ENCODE data around the gene TELO2. TPM values are rescaled to one million over a fixed set of nuclear protein-coding genes. Genes with fewer than 3 reads are reported as not detected.

The TELO2 gene
- total RNA-seq, 1 donor from 2014 or later = 110 TPM

- DNase-seq (ENCODE audit: low spot score in 2 of 2) = no peak
- Histone ChIP-seq H3K4me1 (no peaks in the 10 kb centered on the region), H3K4me3 (no peak overlapping the region), H3K27ac (no peak overlapping the region), H3K27me3 (no peaks in the 10 kb centered on the region), H3K9me3 (no peaks in the 10 kb centered on the region), H3K36me3 (peaks cover 61 to 65% of the 10 kb centered on the region in 2 donors)
- TF ChIP-seq, protein P1, sequence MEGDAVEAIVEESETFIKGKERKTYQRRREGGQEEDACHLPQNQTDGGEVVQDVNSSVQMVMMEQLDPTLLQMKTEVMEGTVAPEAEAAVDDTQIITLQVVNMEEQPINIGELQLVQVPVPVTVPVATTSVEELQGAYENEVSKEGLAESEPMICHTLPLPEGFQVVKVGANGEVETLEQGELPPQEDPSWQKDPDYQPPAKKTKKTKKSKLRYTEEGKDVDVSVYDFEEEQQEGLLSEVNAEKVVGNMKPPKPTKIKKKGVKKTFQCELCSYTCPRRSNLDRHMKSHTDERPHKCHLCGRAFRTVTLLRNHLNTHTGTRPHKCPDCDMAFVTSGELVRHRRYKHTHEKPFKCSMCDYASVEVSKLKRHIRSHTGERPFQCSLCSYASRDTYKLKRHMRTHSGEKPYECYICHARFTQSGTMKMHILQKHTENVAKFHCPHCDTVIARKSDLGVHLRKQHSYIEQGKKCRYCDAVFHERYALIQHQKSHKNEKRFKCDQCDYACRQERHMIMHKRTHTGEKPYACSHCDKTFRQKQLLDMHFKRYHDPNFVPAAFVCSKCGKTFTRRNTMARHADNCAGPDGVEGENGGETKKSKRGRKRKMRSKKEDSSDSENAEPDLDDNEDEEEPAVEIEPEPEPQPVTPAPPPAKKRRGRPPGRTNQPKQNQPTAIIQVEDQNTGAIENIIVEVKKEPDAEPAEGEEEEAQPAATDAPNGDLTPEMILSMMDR (IDR thresholded peaks at IDR 0.05) = no peak
- intact Hi-C loops (cut with DNase I) = no loop called here
Measured at GRCh38 chr16:1458977-1459341, 34.2 kb upstream of the TELO2 start.

DNA sequence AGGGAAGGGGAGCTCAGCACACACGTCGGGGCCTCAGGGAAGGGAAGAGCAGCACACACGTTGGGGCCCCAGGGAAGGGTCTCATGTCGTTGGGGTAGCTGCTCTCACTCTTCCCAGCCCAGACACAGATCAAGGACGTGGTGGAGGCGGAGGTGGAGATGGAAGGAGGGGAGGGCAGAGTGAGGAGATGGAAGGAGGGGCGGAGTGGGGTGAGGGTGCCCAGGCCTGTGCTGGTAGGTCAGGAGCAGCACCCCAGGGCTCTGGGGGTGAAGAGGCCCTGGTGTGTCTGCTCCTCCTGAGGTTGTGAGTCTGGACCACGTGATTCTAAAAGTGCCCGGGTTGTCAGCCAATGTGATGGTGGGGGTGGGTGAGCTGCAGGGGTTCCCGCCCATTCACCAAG lies 33.2 kb upstream of the TELO2 start:
- no peak for DNase-seq (ENCODE audit: low spot score in 2 of 2)
- Histone ChIP-seq H3K27me3 (no peaks in the 10 kb centered on the region), H3K27ac (no peak overlapping the region), H3K9me3 (no peaks in the 10 kb centered on the region), H3K4me3 (no peak overlapping the region), H3K36me3 (peaks cover 51 to 61% of the 10 kb centered on the region in 2 donors), H3K4me1 (no peaks in the 10 kb centered on the region)
- TF ChIP-seq, protein P1 (IDR thresholded peaks at IDR 0.05) = no peak
- intact Hi-C loops (cut with DNase I) = no loop called here

DNA sequence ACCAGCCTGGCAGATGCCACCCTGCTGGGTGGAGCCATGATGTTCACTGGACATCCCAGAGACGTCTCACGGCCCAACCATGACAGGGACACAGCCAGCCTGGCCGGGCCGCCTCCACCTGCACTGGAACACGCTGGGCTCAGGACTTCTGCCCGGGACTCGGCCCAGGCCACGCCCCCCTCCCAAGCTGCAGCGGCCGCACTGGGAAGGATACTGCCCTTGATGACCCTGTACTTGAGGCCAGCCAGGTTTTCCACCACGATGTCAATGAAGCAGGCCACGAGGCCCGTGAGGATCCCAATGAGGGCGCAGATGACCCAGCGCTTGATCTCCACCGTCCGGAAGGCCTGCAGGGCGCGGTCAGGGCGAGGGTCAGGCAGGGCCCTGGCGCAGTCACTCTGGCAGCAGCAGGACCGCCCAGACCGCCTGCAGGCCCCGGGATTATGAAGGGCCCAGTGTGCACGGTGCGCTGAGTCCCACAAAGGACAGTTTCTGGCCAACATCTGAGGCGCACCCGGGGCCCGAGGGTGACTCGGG lies 32.5 kb upstream of the TELO2 start:
- Histone ChIP-seq H3K9me3 (no peaks in the 10 kb centered on the region), H3K36me3 (peaks cover 44 to 54% of the 10 kb centered on the region in 2 donors), H3K4me3 (no peak overlapping the region), H3K27ac (no peak overlapping the region), H3K27me3 (no peaks in the 10 kb centered on the region), H3K4me1 (no peaks in the 10 kb centered on the region)
- intact Hi-C loops (cut with DNase I) = no loop called here
- no peak for DNase-seq (ENCODE audit: low spot score in 2 of 2)
- TF ChIP-seq, protein P1 (IDR thresholded peaks at IDR 0.05) = no peak

DNA sequence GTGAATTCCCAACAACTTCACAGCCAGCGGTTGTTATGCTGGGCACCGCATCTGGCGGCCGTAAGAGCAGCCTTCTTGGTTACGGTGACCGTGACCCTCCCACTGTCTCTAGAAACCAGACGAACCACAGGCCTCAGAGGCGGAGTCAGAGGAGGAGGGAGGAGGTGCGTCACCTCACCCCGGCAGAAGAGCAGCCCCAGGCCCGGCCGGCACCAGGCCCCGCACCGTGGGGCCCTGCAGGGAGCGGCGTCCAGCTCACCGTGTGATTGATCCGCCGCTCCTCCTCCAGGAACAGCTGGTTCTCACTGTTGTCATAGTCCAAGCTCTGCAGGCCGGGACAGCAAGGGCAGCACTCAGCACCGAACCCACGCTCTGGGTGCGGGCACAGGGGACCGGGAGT lies 32.0 kb upstream of the TELO2 start:
- Histone ChIP-seq H3K4me1 (no peaks in the 10 kb centered on the region), H3K36me3 (peaks cover 39 to 50% of the 10 kb centered on the region in 2 donors), H3K27me3 (no peaks in the 10 kb centered on the region), H3K27ac (no peak overlapping the region), H3K4me3 (no peak overlapping the region), H3K9me3 (no peaks in the 10 kb centered on the region)
- intact Hi-C loops (cut with DNase I) = no loop called here
- TF ChIP-seq, protein P1 (IDR thresholded peaks at IDR 0.05) = no peak
- DNase-seq (ENCODE audit: low spot score in 2 of 2) = no peak

DNA sequence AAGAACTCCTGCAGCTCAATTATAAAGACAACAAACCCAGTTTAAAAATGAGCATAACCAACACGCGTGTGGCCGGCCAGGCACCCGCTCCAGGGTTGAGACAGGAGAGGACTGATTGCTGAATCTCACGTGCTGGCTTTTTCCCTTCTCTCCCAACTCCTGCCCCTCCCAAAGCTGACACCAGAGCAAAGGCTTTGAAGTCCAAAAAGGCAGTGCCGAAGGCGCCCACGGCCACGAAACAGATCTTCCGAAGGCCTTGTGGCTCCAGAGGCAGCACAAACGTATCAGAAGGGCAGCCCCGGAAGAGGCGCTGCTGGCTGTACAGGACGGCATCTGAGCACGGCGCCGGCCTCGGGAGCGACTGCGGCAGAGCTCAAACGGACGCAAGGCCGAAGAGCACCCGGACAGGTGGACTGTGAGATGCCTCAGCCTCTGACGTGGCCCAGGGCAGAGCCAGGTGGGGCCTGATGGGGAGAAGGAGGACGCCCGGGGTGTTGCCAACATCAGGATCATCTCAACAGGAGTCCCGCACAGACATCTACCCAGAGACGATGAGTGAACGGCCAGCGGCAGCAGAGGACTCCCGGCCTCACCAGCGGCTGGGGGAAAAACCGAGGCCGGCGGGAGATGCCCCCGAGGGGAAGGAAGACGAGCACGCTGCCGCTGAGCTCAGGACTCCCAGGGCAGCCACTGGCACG lies 28.8 kb upstream of the TELO2 start:
- no peak for DNase-seq (ENCODE audit: low spot score in 2 of 2)
- intact Hi-C loops (cut with DNase I) = no loop called here
- H3K9me3 ChIP-seq = no peaks in the 10 kb centered on the region
- H3K4me1 ChIP-seq = no peaks in the 10 kb centered on the region
- H3K27ac ChIP-seq = no peak overlapping the region
- no peak overlapping the region for H3K4me3 ChIP-seq
- H3K27me3 ChIP-seq = no peaks in the 10 kb centered on the region
- H3K36me3 ChIP-seq = peaks cover 16 to 30% of the 10 kb centered on the region in 2 donors
- TF ChIP-seq, protein P1 (IDR thresholded peaks at IDR 0.05) = no peak
